Body of pancreas (tissue), 4 donors: ENCODE data around the gene TRAF4. TPM values are rescaled to one million over a fixed set of nuclear protein-coding genes. Genes with fewer than 3 reads are reported as not detected.

Source experiments
- ATAC-seq: fragments of 150-250 bp; one replicate; pipeline ENCODE4 v1.9.1; 2016
- DNase-seq, 4 donors: peaks; one replicate each; pipeline ENCODE4 v3.0.0-alpha.2; 2019
- H3K27ac ChIP-seq, 4 donors: fragments of 200-600 bp; sonication (generic); 1 replicate in 3 of 4; 2 replicates in 1 of 4; pipeline versions ENCODE4 v1.5.1 to v1.6.1; 2016 to 2019; ENCODE audit warnings: mild to moderate bottlenecking in 1 of 4, mixed read lengths in 1 of 4, moderate library complexity in 1 of 4
- H3K27me3 ChIP-seq, 2 donors: fragments of 200-600 bp; sonication (generic); one replicate each; pipeline ENCODE4 v1.6.0; 2016; ENCODE audit warnings: mild to moderate bottlenecking in 1 of 2
- H3K36me3 ChIP-seq, 2 donors: fragments of 200-600 bp; sonication (generic); replicated peaks in 1 of 2; 2 replicates each; pipeline ENCODE4 v1.5.1; 2016; ENCODE audit warnings: low read depth in 2 of 2; ENCODE audit not compliant: insufficient read depth in 1 of 2
- H3K4me1 ChIP-seq: fragments of 200-600 bp; sonication (generic); one replicate; pipeline ENCODE4 v1.6.0; 2016
- H3K4me3 ChIP-seq, 2 donors: fragments of 200-600 bp; sonication (generic); 1 replicate in 1 of 2; 2 replicates in 1 of 2; pipeline ENCODE4 v1.5.1; 2016 to 2019
- H3K9me3 ChIP-seq, 3 donors: fragments of 200-600 bp; sonication (generic); 1 replicate in 2 of 3; 2 replicates in 1 of 3; pipeline ENCODE4 v1.5.1; 2016
- CTCF ChIP-seq, 7 experiments: fragments of 450-650 bp in 4 of 7; fragments of 200-600 bp in 3 of 7; sonication (generic) in 3 of 7; IDR thresholded peaks; one replicate each; pipeline ENCODE4 v1.5.1; 2016 to 2019; ENCODE audit warnings: antibody characterized with exemption in 7 of 7
- POLR2A ChIP-seq, 3 donors: fragments of 450-650 bp; IDR thresholded peaks; one replicate each; pipeline ENCODE4 v1.6.1; 2016; ENCODE audit warnings: antibody characterized with exemption in 3 of 3, mild to moderate bottlenecking in 2 of 3
- WGBS, 2 donors: methylation state at CpG; one replicate each; pipeline ENCODE4 v1.1.5; 2017; 5-methylcytosine and 5-hydroxymethylcytosine counted together
- intact Hi-C: fragments of 100-400 bp; cut with DNase I; formaldehyde crosslinking; loops from one replicate; pipeline ENCODE4 v1.15.1; 2023
- total RNA-seq, 2 donors: library from RNA; depleted of rRNA; stranded (reverse); fragments of >200 nt; gene quantifications; one replicate each; pipeline ENCODE4 v1.1.0, GENCODE V29; 2016

The TRAF4 gene
- total RNA-seq, 2 donors from 2014 or later, result 27.5 to 48.1 TPM

GRCh38 chr17:28744104-28744971 lies 527 bp downstream of the TRAF4 start:
- Histone ChIP-seq H3K27ac (peak overlapping the region; percentile 93 to 98 (median 94)), H3K36me3 (peaks cover 0 to 7% of the 10 kb centered on the region in 2 donors), H3K27me3 (no peaks in the 10 kb centered on the region), H3K9me3 (no peaks in the 10 kb centered on the region), H3K4me1 (peaks cover 55% of the 10 kb centered on the region), H3K4me3 (peak overlapping the region; percentile 67 to 91)
- ATAC-seq (peak; percentile 8), DNase-seq (peak; percentile 39 to 69 (median 64))
- peak in 2 of 7 experiments; percentile 1 to 3 for TF ChIP-seq CTCF (IDR thresholded peaks at IDR 0.05)
- TF ChIP-seq POLR2A (IDR thresholded peaks at IDR 0.05), result peak in 2 of 3 donors; percentile 64 to 72
- WGBS, 2 donors, result 1 to 2% methylated on average over 15 to 49 of the region's 61 CpGs
- intact Hi-C loops, result no loop called here

- WGBS, 2 donors, result 0 to 3% methylated on average over 3 to 30 of the region's 31 CpGs
- TF ChIP-seq POLR2A (IDR thresholded peaks at IDR 0.05) (peak; percentile 31 to 66 (median 58)), CTCF (IDR thresholded peaks at IDR 0.05) (peak in 1 of 7 experiments; percentile 7)
- Histone ChIP-seq H3K36me3 (peaks cover 0 to 7% of the 10 kb centered on the region in 2 donors), H3K4me1 (peaks cover 63% of the 10 kb centered on the region), H3K4me3 (peak overlapping the region; percentile 67 to 91), H3K27me3 (no peaks in the 10 kb centered on the region), H3K9me3 (no peaks in the 10 kb centered on the region), H3K27ac (peak overlapping the region; percentile 93 to 98 (median 94))
- no peak for ATAC-seq
- intact Hi-C loops, result no loop called here
- DNase-seq, result peak; percentile 64 to 76 (median 75)
Observed at GRCh38 chr17:28744972-28745785, 1.4 kb downstream of the TRAF4 start.

GRCh38 chr17:28745786-28746411 lies 2.1 kb downstream of the TRAF4 start:
- DNase-seq (peak; percentile 63 to 86 (median 68)), ATAC-seq (peak; percentile 16)
- WGBS, 2 donors, result 24% methylated on average over 4 of the region's 4 CpGs; no CpG with 5 or more reads in 1 of the 2 donors
- intact Hi-C loops, result no loop called here
- Histone ChIP-seq H3K36me3 (peaks cover 0 to 7% of the 10 kb centered on the region in 2 donors), H3K27me3 (no peaks in the 10 kb centered on the region), H3K4me1 (peaks cover 70% of the 10 kb centered on the region), H3K9me3 (no peaks in the 10 kb centered on the region), H3K27ac (peak overlapping the region; percentile 93 to 98 (median 94)), H3K4me3 (peak overlapping the region; percentile 67 to 91)
- TF ChIP-seq POLR2A (IDR thresholded peaks at IDR 0.05) (no peak), CTCF (IDR thresholded peaks at IDR 0.05) (no peak)

GRCh38 chr17:28746611-28747050 lies 2.8 kb downstream of the TRAF4 start:
- Histone ChIP-seq H3K27me3 (no peaks in the 10 kb centered on the region), H3K4me1 (peaks cover 71% of the 10 kb centered on the region), H3K9me3 (no peaks in the 10 kb centered on the region), H3K4me3 (no peak overlapping the region), H3K27ac (peak overlapping the region; percentile 93 to 98 (median 94)), H3K36me3 (peaks cover 0 to 7% of the 10 kb centered on the region in 2 donors)
- TF ChIP-seq POLR2A (IDR thresholded peaks at IDR 0.05) (no peak), CTCF (IDR thresholded peaks at IDR 0.05) (no peak)
- intact Hi-C loops, result no loop called here
- WGBS, 2 donors, result 4 to 20% methylated on average over 1 to 5 of the region's 5 CpGs
- peak; percentile 83 to 93 (median 92) for DNase-seq
- peak; percentile 56 for ATAC-seq
